Upper lobe of right lung (tissue), 1 donor: Measurements from ENCODE around the gene ENTHD1. TPM values are rescaled to one million over a fixed set of nuclear protein-coding genes. Genes with fewer than 3 reads are reported as not detected.
A peak's percentile ranks its signal among the peaks of the same experiment; 100 is the strongest.

Source experiments
- ATAC-seq: fragments of 200-7000 bp; cut with Tn5 transposase; one replicate; pipeline ENCODE4 v1.9.1; 2020; ENCODE audit warnings: mild to moderate bottlenecking, moderate library complexity
- DNase-seq: peaks from one replicate; pipeline ENCODE4 v3.0.0-alpha.2; 2020
- H3K27ac ChIP-seq: fragments of 200-600 bp; one replicate; pipeline ENCODE4 v1.8.0; 2022
- H3K27me3 ChIP-seq: fragments of 200-600 bp; one replicate; pipeline ENCODE4 v1.8.0; 2022; ENCODE audit warnings: mild to moderate bottlenecking
- H3K36me3 ChIP-seq: fragments of 200-600 bp; one replicate; pipeline ENCODE4 v1.8.0; 2022
- H3K4me1 ChIP-seq: fragments of 200-600 bp; one replicate; pipeline ENCODE4 v1.8.0; 2022
- H3K4me3 ChIP-seq: fragments of 200-600 bp; one replicate; pipeline ENCODE4 v1.8.0; 2022; ENCODE audit warnings: mild to moderate bottlenecking
- H3K9me3 ChIP-seq: fragments of 200-600 bp; one replicate; pipeline ENCODE4 v1.8.0; 2022
- intact Hi-C: fragments of 100-400 bp; cut with DNase I; formaldehyde crosslinking; loops from one replicate; pipeline ENCODE4 v1.11.0; 2022
- total RNA-seq: library from RNA; stranded (reverse); fragmentation: NEBNext Ultra II Directional; extraction: Animal tissue kit (Norgen Biotek cat#: 25700); gene quantifications from one replicate; pipeline ENCODE4 v1.2.1, GENCODE V29; 2021
- TF ChIP-seq, protein P1 (sequence below): fragments of 200-600 bp; IDR thresholded peaks from one replicate; pipeline ENCODE4 v1.8.0; 2022; ENCODE audit warnings: antibody characterized with exemption
- donor health status: DM: no; HTN: yes; CAD: no; lungs with severe emphysema.

Gene ENTHD1
- total RNA-seq, 1 donor from 2014 or later = not detected

DNA sequence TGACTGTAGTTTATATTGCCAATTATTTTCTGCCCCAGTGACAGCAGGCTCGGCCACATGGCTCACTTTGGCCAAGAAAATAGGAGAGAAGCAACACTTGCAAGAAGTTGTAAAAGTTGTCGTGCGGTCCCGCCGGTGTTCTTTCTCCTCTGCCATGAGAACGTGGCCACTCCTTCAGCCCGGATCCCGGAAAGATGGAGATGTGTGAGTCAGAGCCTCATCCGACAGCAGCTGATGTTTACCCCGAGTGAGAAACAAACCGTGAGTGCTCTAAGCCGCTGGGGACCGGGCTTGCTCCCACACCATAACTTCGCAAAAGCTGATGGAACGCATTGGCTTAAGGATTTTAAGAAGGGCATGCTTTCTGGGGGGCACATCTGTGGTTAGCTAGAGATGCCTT lies 166.0 kb downstream of the ENTHD1 start:
- Histone ChIP-seq H3K27me3 (peaks cover 16% of the 10 kb centered on the region), H3K4me3 (no peak overlapping the region), H3K27ac (no peak overlapping the region), H3K36me3 (no peaks in the 10 kb centered on the region), H3K4me1 (no peaks in the 10 kb centered on the region), H3K9me3 (no peaks in the 10 kb centered on the region)
- no peak for ATAC-seq
- intact Hi-C loops = no loop called here
- peak; percentile 28 for DNase-seq
- TF ChIP-seq, protein P1, sequence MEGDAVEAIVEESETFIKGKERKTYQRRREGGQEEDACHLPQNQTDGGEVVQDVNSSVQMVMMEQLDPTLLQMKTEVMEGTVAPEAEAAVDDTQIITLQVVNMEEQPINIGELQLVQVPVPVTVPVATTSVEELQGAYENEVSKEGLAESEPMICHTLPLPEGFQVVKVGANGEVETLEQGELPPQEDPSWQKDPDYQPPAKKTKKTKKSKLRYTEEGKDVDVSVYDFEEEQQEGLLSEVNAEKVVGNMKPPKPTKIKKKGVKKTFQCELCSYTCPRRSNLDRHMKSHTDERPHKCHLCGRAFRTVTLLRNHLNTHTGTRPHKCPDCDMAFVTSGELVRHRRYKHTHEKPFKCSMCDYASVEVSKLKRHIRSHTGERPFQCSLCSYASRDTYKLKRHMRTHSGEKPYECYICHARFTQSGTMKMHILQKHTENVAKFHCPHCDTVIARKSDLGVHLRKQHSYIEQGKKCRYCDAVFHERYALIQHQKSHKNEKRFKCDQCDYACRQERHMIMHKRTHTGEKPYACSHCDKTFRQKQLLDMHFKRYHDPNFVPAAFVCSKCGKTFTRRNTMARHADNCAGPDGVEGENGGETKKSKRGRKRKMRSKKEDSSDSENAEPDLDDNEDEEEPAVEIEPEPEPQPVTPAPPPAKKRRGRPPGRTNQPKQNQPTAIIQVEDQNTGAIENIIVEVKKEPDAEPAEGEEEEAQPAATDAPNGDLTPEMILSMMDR = no peak

DNA sequence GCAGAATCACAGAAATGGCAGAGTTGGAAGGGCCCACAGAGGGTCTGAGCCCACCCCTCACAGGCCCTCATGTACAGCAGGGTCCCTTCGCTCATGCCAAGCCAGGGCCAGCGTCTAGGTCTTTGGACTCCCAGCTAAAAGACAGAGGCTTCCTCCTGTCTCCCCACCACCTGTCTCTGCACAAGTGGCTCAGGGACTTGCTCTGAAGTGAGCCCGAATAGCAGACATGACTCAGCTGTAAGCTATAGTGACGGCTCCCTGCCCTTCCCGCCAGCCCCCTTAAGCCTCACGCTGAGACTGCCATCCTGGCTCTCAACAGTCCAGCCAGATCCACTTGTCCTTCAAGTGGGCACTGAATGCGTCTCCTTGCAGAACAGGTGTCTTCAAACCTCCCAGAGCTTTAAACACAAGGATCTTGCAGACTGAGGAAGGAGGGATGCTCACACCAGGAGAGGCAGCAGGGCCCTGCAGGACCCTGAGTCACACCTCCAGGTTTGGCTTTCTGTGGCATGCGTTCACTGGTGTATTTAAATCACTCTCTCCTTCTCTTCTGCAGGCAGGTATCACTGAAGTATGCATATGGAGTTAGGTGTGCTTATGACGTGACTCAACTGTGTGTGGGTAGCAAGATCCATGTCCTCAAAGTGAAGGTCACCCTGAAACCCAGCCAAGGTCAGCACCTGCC lies 168.1 kb downstream of the ENTHD1 start:
- no peak for ATAC-seq
- intact Hi-C loops = no loop called here
- Histone ChIP-seq H3K9me3 (no peaks in the 10 kb centered on the region), H3K4me3 (no peak overlapping the region), H3K36me3 (no peaks in the 10 kb centered on the region), H3K27ac (no peak overlapping the region), H3K27me3 (peaks cover 11% of the 10 kb centered on the region), H3K4me1 (no peaks in the 10 kb centered on the region)
- peak; percentile 61 for DNase-seq
- TF ChIP-seq, protein P1 = no peak

DNA sequence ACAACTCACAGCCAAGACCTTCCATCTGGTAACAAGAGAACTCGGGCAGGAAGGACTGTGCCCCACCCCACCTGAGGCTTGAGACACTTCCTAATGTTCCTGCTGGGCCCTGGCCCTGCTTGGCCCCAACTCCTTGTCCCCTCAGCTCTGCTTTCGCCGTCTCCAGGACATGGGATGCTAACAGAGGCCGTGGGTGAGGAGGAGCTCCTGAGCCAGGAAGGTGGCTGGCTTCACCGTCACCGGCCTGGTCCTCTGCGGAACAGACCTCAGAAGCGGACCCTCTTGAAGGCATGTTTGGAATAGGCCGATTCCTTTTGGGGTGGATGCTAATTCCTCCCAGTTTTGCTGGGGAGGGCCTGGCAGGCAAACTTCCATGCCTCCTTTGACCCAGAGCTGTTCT lies 168.7 kb downstream of the ENTHD1 start:
- DNase-seq = peak; percentile 20
- Histone ChIP-seq H3K4me3 (no peak overlapping the region), H3K9me3 (no peaks in the 10 kb centered on the region), H3K27me3 (peaks cover 11% of the 10 kb centered on the region), H3K4me1 (no peaks in the 10 kb centered on the region), H3K27ac (no peak overlapping the region), H3K36me3 (no peaks in the 10 kb centered on the region)
- intact Hi-C loops = no loop called here
- no peak for ATAC-seq
- TF ChIP-seq, protein P1 = no peak

DNA sequence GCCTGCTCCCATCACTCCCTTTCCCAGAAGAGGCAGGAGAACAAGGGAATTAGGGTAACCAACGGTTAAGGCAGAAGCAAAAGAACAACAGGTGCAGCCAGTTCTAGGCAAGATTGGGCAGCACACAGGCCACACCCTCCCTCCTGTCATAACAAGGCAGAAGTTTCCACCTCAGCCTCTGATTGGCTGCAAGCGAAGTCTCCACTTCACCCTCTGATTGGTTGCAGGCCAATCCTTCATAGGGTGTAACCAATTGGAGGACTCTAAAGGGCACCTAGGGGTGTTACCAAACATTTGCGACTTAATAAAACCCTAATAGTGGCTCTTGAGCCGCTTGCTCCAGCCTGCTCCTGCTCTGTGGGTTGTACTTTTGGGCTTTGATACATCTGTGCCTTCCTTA lies 169.2 kb downstream of the ENTHD1 start:
- Histone ChIP-seq H3K27me3 (peaks cover 11% of the 10 kb centered on the region), H3K4me3 (no peak overlapping the region), H3K36me3 (no peaks in the 10 kb centered on the region), H3K27ac (no peak overlapping the region), H3K4me1 (no peaks in the 10 kb centered on the region), H3K9me3 (no peaks in the 10 kb centered on the region)
- DNase-seq = no peak
- no peak for ATAC-seq
- TF ChIP-seq, protein P1 = no peak
- intact Hi-C loops = no loop called here

DNA sequence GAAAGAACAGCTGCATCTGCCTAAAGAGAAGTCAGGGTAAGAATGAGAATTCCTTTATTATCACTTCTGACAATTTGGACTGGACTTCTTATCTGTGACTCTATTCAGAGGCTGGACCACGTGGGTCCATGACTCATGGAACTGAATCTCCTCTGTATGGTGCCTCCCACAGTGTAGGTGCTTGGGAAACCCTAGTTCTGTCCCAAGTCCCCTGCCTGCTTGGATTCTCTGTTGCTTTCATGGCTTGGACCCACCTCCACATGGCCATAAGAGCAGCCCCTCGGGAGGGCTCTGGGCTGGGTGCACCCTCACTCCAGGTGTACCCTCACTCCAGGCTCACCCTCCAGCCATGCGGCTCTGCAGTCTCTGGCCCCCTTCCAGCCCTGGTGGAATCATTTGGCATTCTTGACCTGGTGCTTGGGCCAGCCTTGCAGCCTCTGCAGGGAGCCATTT lies 169.6 kb downstream of the ENTHD1 start:
- no peak for ATAC-seq
- intact Hi-C loops = no loop called here
- H3K27me3 ChIP-seq = peaks cover 11% of the 10 kb centered on the region
- TF ChIP-seq, protein P1 = no peak
- peak; percentile 36 for DNase-seq
- no peak overlapping the region for H3K27ac ChIP-seq
- no peaks in the 10 kb centered on the region for H3K36me3 ChIP-seq
- H3K9me3 ChIP-seq = no peaks in the 10 kb centered on the region
- H3K4me3 ChIP-seq = no peak overlapping the region
- no peaks in the 10 kb centered on the region for H3K4me1 ChIP-seq
